Measurements from ENCODE around the gene CRHR1.
"Not testable (repeated sequence)": the region's sequence is repeated elsewhere in the genome, so short reads cannot be mapped to it uniquely, and the experiment has no call there.

CRHR1 gene

DNA sequence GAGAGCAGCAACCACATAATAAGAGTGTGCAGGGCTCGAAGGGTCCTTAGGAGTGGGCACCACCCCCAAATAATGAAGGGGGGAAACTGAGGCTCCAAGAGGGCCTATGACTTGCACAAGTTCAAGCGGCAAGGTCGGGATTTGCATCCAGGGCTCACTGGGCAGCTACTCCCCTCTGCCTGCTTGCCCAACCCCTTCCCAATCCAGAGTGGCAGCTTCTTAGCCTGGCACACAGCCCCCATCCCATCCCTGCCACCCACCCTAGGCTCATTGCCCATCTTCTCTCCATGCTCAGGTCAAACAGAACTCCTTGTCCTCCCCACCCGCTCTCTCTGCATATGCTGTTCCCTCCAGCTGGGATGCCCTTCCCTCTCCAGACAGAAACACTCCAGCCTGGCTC lies 63.0 kb downstream of the CRHR1 start:
- no peak for DNase-seq

DNA sequence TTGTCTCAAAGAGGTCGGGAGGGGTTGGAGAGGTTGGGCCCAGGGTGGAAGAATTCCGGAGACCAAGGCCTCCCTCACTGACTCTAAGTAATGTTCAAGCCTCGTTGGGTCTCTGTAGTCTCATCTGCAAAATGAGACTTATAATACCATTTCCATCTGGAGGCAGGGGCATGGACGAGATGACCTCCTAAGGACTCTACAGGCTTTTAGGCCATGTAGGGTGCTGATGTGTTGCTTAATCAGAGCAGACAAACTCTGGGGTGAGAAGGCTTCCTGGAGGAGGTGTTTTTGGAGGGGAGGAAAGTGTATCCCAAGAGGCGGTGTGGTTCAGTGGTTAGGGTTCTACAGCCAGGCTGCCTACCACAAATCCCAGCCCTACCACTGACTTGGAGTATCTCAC lies 63.6 kb downstream of the CRHR1 start:
- DNase-seq: no peak

DNA sequence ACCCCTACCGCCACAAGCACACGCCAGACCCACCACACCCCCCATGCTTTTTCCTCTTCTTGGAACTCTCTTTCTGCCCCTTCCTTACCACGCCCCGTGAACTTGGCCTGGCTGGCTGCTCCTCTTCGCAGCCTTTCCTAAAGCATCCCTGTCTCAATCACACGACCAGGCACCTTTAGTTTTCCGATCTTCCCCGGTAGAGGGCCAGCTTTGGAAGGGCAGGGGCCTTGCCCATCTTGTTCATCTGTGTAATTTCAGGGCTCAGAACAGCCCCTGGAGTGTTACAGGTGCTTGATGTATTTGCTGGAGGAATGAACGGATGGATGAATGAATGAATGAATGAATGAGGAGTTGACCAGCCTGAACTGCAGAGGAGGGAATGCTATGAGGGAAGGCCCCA lies 64.3 kb downstream of the CRHR1 start:
- no peak for DNase-seq

DNA sequence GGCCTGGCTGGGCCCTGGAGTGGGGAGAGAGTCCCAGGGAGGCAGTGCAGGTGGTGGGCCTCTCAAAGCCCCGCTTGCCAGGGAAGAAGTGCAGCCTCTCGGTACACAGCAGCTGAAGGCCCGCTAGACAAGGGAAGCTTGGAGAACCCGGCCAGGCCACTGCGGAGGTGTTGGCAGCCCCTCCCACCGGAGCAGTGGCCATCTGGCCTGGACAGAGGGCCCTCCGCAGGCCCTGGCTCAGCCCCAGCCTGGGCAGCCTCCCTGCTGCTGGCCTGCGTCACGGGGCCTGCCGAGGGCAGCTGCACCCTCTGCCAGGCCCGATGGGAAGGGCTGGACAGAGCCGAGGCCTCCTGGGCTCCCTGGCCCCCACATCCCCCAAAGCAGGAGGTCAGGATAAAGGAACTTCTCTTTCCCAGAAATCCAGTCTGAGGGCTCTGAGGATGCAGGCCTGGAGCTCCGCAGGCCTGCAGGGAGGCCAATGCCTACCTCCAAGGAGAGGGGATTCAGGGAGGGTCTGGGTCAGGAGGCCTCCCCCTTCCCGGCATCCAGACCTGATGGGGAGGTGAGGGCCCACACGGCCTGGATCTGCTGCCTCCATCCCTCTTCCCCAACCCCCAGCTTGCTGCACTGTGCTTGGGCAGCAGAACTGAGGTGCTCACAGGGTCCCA lies 64.9 kb downstream of the CRHR1 start:
- DNase-seq: no peak

DNA sequence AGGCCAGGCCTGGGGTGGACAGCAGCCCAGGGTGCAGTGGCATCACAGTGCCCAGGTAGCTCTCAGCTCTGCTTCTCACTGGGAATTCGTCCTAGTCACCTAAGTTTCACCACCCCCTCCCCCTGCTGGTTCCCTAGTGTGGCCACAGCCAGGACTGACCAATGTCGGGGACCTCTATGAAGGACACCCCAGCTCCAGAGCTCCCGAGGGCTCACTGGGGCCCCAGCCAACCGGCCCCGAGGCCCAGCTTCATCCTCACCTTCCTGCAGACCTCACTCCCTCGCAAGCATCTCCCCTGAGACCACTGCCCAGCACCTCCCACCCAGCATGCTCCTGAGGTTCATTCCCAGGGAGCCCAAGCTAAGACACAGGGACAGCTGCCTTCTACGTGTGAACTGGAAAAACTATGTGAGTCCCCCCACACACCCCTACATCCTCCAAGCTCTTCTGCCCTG lies 65.4 kb downstream of the CRHR1 start:
- DNase-seq: no peak

DNA sequence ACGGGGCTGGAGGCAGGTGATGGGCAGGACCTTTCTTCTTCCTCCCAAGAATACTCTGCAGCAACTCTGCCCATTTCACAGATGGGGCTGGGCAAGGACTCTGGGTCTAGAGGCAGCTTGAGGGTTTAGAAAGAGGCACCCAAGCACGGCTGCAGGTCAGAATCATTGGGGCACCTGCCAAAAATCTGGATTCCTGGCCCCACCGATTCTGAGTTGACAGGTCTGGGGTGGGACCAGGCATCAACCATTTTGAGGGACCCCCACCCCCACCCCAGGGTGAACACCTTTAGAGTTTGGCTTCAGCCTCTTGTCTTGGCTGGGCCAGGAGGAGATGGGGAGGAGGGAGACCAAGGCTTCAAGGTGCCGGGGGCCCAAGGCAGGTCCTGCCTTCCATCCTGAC lies 65.9 kb downstream of the CRHR1 start:
- DNase-seq: no peak

DNA sequence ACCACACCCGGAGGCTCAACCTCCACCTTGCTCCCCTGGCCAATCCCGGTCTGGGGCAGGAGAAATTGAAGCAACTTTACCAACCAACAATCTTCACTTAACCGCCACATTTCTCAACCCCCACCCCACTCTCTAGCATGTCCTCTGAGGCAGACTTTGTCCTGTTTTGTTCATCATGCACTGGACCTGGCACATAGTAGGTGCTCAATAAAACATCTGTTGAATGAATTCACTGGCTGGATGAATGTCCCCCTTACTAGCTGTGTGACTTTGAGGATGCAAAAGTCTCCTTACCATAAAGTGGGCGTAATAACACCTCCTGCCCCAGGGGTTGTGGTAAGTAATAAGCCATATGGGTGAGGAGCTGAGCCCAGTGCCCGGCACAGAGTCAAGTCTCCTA lies 66.3 kb downstream of the CRHR1 start:
- no peak for DNase-seq

DNA sequence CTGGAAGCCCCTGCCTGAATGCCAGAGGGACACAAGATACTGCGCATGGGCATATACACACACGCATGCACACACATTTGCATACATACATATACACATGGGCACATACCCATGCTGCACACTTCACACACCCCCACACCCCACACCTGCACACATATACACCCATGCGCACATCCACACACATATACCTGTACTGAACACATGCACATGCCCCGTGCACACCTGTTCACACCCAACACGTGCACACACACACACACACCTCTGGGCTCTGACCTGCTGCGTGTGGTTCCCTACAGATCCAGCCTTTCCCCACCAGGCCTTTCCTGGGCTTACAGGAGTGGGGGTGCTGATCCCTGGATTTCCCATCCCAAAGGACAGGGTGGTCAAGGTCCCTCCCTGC lies 66.9 kb downstream of the CRHR1 start:
- no peak for DNase-seq

DNA sequence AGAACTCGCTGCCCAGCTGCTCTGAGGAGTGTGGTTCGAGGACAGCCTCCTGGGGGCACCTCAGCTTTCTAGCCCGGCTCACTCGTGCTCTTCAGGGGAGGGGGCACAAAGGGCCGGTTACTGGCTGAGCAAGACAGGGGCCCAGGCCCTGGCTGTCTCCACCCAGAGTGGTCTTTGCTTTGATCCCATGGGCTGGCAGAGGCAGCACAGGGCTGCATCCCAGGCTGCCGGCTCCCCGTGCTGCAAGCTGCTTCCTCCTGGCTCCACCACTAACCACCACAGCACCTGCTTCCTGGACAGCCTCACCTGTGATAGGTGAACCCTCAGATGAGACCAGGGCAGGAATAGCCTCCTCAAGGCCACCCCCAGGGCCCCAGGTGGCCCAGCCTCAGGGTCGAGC lies 67.3 kb downstream of the CRHR1 start:
- DNase-seq: no peak

DNA sequence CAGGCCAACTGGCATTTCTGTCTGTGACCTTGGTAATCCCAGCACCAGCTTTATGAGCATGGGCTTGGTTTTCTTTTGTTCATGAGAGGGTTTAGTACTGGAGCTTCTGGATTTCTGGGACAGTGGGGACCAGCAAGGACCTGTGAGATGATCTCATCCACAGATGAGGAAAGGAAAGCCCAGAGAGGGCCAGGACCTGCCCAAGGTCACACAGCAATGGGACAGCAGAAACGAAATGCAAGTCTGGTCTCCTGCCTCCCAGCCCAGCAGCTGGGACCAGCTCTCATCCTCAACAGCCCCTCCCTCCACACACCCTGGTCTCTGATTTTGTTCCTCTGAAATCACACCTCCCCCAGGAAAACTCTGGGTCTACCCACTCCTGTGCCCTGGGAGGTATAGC lies 67.8 kb downstream of the CRHR1 start:
- DNase-seq: no peak

DNA sequence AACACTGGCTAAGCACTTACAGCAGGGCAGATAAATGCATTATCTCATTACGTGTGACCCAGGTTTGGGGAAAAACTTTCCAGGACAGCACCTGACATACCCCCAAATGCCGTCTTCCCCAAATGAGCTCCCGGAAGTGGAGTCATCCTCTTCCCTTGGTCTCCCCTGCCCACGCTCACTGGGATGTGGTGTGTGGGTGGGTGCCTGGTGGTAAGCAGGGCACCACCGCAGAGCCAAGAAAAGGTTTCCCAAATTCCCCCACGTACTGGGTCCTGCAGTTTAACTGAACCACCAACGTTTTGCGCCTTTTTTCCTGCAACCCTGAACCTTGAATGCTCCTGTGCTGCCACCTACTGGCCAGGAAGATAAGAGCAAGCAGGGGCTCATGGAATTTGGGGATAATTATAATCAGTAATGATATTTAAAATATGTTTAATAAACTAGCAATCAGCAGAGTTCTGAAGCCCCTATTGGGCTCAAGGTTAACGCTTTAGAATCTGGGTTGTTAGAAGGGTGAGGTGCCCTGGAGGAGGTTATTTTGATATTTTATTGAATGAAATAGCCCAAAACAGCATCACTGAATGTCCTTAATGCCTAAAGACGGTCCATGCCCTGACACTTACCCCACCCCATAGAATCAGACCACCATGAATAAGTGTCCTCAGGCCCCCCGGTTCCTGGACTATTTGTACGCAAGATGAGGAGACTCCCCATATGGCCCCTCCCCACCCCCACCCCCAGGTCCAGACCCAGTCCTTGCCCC lies 68.6 kb downstream of the CRHR1 start:
- peak; percentile 56 for DNase-seq

DNA sequence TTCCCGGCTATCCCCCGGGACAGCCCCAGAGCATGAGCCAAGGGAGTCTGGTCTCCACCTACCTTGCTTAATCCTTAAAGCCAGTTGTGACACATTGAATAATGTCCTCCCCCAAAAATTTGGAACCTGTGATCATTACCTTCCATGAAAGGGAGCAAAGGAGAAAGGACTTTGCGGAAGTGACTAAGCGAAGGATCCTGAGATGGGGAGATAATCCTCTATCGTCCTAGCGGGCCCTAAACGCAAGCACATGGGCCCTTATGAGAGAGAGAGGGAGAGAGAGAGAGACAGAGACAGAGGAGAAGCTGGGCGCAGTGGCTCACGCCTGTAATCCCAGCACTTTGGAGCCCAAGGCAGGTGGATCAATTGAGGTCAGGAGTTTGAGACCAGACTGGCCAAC lies 70.1 kb downstream of the CRHR1 start:
- no peak for DNase-seq

DNA sequence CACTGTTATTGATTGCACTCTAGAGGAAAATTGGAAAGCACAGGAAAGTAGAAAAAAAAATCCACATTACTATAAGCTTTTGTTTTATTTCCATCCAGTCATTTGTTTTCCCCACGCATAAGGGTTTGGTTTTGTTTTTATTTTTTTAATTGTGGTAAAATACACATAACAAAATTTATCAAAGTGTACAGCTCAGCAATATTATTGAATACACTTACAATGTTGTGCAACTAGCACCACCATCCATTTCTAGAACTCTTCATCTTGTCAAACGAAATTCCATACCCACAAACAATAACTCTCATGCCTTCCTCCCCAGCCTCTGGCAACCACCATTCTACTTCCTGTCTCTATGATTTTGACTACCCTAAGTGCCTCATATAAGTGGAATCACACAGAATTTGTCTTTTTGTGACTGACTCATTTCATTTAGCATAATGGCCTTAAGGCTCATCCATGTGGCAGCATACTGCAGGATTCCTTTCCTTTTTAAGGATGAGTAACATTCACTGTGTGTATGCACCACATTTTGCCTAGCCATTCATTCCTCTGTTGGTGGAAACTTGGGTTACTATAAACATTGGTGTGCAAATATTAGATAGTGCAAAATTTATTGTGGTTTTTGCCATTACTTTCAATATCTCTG lies 71.7 kb downstream of the CRHR1 start:
- DNase-seq: no peak

DNA sequence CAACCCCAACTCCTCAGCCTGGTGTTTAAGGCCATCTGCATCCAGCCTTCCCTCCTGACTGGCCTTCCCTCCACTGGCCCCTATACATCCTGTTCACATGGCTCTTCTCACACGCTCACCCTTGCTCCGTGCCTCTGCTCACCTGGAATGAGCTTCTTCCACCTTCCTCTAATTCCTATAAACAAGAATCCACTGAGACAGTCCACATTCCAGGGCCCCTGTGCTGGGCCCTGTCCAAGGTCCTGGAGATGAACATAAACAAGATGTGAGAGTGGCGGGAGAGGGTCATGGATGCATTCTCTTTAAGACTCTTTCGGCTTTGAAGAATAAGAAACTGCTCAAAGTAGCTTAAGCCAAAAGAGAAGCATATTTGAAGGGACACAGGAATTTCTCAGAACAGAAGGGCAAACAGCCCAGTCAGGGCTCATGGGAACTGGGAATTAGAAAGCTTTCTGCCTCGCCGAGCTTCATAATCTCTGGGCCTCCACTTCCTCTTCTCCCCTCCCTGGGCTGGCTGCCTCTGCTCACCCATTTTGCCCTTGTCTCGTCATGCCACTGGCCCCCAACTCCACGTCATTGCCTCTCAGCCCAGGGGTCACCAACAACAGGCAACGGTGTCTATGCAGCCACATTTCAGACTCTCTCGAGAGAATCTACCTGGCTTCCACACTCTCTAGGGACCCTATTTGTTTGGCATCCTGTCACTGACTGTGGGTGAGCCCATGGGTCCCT lies 74.0 kb downstream of the CRHR1 start:
- no peak for DNase-seq

DNA sequence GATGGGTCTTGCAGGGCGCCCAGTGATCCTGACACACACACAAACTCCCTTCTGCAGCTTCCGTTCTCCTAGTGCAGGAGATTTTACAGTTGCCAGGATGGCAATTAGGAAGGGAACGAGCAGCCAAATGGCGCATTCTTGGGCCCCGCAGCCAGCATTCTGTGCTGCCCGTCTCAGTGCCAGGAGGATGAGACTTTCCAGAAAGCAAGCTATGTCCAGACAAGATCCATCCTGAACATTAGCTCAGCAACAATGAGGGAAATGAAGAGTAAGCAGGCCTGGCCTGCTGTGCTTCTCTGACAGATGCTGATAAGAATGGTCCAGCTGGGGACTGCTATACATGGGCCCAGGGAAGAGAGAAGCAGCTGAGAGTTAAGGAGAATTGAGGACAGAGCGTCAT lies 77.0 kb downstream of the CRHR1 start:
- DNase-seq: no peak

DNA sequence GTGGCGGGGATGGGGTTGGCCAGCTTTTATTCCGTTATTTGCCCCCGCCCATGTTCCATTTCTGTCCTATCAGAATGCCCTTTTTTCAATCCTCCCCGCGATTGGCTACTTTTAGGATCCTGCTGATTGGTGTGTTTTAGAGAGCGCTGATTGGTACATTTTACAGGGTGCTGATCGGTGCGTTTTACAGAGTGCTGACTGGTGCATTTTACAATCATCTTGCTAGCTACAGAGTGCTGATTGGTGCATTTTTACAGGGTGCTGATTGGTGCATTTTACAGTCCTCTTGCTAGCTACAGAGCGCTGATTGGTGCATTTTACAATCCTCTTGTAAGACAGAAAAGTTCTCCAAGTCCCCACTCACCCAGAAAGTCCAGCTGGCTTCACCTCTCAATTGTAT lies 78.0 kb downstream of the CRHR1 start:
- DNase-seq: not testable (repeated sequence)

DNA sequence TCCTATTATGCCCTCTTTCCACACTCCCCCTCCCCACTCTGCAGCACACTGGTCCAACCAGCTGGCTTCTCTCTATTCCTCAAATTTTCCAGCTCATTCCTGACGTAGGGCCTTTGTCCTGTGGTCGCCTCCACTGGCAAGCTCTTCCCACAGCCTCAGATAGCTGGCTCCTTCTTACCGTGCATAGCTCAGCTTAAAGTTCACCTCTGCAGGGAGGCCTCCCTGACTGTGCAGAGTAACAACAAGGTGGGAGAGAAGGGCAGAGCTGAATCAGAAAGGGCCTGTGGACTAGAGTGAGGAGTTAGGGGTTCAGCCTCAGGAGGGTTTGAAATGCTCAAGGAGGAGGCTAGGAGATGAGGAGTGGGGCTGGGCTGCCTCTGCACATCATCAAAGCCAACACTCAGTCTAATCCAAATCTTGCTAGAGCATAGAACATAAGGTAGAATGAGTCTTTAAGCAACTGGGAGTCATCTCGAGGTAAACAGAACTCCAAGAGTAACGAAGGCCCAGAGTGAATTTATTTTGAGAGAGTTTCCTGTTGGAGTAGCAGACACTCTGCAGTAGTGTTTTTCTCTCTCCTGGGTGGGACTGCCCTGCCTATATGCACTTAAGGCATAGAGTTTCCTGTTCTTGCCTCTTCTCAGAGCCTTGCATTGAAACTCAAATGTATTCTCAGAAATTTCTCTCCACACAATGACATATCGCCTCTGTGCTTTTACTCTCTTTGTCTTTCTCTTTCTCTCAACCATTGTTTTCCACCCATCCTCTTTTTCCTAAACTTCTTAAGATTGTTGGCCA lies 79.9 kb downstream of the CRHR1 start:
- DNase-seq: no peak

DNA sequence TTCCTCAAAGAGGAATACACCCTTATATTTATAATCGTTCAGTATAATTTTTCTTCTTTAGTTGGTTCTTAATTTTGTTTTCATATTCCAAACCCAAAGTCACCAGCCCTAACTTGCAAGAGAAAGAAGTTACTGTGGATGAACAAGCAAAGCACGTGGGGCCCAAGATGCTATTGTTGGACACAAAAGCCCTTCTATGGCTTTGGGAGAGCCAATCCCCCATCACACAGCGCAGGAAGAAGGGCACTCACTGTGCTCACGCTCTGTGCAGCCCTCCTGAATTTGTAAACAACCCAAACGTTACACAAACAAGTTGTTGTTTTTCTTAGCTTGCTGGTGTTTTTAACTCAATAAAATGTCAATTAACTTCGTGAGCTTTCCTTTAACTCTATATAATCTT lies 83.1 kb downstream of the CRHR1 start:
- DNase-seq: no peak

DNA sequence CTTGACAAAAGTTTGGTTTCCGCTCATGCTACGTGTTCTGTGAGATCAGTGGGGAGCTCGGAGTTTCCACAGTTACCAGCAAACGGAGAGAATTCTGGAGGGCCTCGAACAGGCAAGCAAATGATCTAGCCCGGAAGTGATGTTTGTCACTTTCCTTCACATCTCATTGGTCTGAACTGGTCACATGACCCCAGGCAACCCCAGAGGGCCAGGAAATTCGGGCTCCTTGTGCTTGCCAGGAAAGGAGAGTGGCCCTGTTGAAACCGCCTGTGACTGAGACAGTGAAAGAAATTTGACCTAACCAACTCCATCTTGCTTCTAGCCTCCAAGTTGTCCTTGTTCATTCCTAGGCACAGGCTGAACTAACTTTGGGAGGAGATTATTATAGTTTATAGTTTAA lies 83.6 kb downstream of the CRHR1 start:
- no peak for DNase-seq

DNA sequence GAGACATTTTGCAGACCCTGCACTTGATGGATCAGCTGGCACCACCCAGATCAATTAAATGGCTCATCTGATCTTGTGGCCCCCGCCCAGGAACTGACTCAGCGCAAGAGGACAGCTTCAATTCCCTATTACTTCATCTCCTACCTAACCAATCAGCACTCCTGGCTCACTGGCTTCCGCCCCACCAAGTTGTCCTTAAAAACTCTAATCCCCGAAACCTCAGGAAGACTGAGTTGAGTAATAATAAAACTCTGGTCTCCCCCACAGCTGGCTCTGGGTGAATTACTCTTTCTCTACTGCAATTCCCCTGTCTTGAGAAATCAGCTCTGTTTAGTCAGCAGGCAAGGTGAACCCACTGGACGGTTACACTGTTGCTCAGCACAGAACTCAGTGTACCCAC lies 84.2 kb downstream of the CRHR1 start:
- DNase-seq: no peak

DNA sequence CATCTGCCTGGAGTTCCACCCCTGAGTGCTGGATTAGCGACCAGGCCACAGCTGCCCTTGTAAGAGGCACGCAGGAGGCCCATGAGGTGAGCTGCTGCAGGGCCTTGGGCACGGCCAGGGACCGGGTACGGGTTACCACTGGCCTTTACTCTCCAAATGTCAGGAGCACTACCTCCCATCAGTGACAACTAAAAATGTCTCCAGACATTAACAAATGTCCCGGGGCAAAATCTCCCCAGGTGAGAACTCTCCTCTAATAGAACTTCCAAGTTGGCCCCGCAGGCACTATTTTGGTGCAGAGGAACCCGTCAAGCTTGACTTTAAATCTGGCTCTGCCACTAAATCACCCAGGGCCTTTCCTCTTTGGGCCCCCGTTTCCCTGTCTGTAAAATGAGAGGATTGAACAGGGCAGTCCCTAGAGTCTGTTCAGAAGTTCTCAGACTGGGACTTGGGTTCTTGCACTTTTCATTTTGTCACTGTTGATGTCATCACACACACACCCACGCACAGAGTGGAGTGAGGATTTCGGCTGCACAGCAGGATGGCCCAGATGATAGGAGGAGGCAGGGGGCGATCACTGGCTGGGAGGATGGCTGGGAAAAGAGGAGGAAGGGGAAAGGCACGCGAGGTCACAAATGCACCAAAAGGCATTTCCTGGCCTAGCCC lies 85.7 kb downstream of the CRHR1 start:
- no peak for DNase-seq

DNA sequence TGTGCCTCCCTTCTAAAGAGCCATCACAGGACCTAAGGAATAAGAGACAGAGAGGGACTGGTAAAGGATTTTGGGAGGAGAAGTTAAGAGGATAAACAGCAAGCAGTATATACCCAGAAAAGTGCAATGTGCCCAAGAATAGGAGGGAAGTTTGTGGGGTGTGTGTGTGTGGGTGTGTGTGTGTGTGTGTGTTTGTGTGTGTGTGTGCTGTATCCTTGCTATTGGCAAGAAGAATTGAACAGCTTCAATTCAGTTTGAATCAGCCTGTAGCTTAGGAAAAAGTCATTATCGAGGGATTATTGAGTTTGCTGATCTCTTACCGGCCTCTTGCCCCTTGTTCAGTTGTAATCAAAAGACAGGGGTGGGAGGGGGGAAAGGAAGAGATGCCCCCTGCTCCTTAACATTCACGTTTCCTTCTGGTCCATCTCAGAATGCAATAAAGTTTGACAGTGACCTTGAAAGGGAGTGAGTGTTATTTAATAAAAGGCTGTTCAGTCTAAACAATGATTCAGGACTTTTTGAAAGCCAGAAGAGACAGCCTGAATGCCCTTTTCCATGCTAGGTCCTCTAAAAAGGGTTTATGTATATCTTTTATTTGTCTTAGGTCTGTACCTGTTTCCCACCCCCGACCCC lies 86.3 kb downstream of the CRHR1 start:
- no peak for DNase-seq

All from CD4-positive, alpha-beta T cell treated with Interleukin-12 subunit alpha and Interleukin-12 subunit beta, for 1 hour (primary cell).